Caco-2 (cell line): ENCODE data around the gene STK11IP. TPM values are rescaled to one million over a fixed set of nuclear protein-coding genes. Genes with fewer than 3 reads are reported as not detected.

Experiments used
- BruUV-seq: library from RNA; stranded (reverse); fragments of 400-500 nt; replicated peaks from 2 replicates; lab custom pipeline; 2021; lab: Mats Ljungman, UMichigan
- CTCF ChIA-PET: fragments of 300-600 bp; sonication (Branson Sonifier 250); formaldehyde crosslinking; loops from one replicate; lab custom pipeline; 2022; ENCODE audit warnings: antibody characterized with exemption; lab: Charles Lee
- POLR2A ChIA-PET: fragments of 300-600 bp; sonication (Branson Sonifier 250); formaldehyde crosslinking; loops from one replicate; lab custom pipeline; 2022; ENCODE audit warnings: antibody characterized with exemption; lab: Charles Lee
- DNase-seq, 2 experiments: peaks; one replicate each; pipeline versions ENCODE4 v3.0.0 to v3.0.0-alpha.2; 2020 to 2022
- H3K27me3 ChIP-seq: replicated peaks from 2 replicates; pipeline ENCODE4 v1.6.0; 2011; ENCODE audit warnings: low read length; ENCODE audit not compliant: control insufficient read depth, insufficient read depth
- H3K36me3 ChIP-seq: 2 replicates; pipeline ENCODE4 v1.5.1; 2011; ENCODE audit warnings: low read length; ENCODE audit not compliant: control insufficient read depth, insufficient read depth
- H3K4me1 ChIP-seq: fragments of 250-450 bp; sonication (Bioruptor Pico); 2 replicates; pipeline ENCODE4 v1.5.1; 2020; ENCODE audit warnings: mild to moderate bottlenecking
- H3K4me3 ChIP-seq: 2 replicates; pipeline ENCODE4 v1.5.1; 2011; ENCODE audit warnings: low read depth, mild to moderate bottlenecking, control low read depth, low read length
- H3K9me3 ChIP-seq: fragments of 250-450 bp; sonication (Bioruptor Pico); 2 replicates; pipeline ENCODE4 v1.5.1; 2020; ENCODE audit warnings: mild to moderate bottlenecking, moderate library complexity
- H3K27ac Mint-ChIP-seq: one replicate; pipeline ENCODE4 v1.8.0; 2022; ENCODE audit warnings: mixed read lengths; ENCODE audit not compliant: unreplicated experiment
- H3K27me3 Mint-ChIP-seq: one replicate; pipeline ENCODE4 v1.8.0; 2022; ENCODE audit warnings: mixed read lengths; ENCODE audit not compliant: insufficient read depth, unreplicated experiment
- H3K36me3 Mint-ChIP-seq: one replicate; pipeline ENCODE4 v1.8.0; 2022; ENCODE audit warnings: mild to moderate bottlenecking, mixed read lengths; ENCODE audit not compliant: insufficient read depth, unreplicated experiment
- H3K4me1 Mint-ChIP-seq: one replicate; pipeline ENCODE4 v1.8.0; 2022; ENCODE audit warnings: low read depth, mixed read lengths; ENCODE audit not compliant: unreplicated experiment
- H3K4me3 Mint-ChIP-seq: one replicate; pipeline ENCODE4 v1.8.0; 2022; ENCODE audit warnings: mild to moderate bottlenecking, moderate library complexity, mixed read lengths; ENCODE audit not compliant: unreplicated experiment
- H3K9me3 Mint-ChIP-seq: one replicate; pipeline ENCODE4 v1.8.0; 2022; ENCODE audit warnings: mixed read lengths; ENCODE audit not compliant: unreplicated experiment
- CTCF ChIP-seq, 2 experiments: fragments of 200-600 bp in 1 of 2; IDR thresholded peaks; 1 replicate in 1 of 2; 2 replicates in 1 of 2; pipeline versions ENCODE4 v1.5.1 to v1.8.0; 2011 to 2022; ENCODE audit warnings: antibody characterized with exemption in 1 of 2, control low read depth in 1 of 2, inconsistent platforms in 1 of 2, low read depth in 1 of 2, low read length in 1 of 2, mild to moderate bottlenecking in 1 of 2, moderate library complexity in 1 of 2; ENCODE audit not compliant: insufficient read depth in 1 of 2, severe bottlenecking in 1 of 2, unreplicated experiment in 1 of 2
- intact Hi-C: fragments of 100-400 bp; cut with micrococcal nuclease; formaldehyde crosslinking; loops from one replicate; pipeline ENCODE4 v1.10.0; 2022; ENCODE audit not compliant: unreplicated experiment
- total RNA-seq: library from RNA; stranded (reverse); gene quantifications from 2 replicates; pipeline ENCODE4 v1.2.3, GENCODE V29; 2022

STK11IP gene
- total RNA-seq, 1 experiment from 2014 or later: 21.7 TPM

DNA sequence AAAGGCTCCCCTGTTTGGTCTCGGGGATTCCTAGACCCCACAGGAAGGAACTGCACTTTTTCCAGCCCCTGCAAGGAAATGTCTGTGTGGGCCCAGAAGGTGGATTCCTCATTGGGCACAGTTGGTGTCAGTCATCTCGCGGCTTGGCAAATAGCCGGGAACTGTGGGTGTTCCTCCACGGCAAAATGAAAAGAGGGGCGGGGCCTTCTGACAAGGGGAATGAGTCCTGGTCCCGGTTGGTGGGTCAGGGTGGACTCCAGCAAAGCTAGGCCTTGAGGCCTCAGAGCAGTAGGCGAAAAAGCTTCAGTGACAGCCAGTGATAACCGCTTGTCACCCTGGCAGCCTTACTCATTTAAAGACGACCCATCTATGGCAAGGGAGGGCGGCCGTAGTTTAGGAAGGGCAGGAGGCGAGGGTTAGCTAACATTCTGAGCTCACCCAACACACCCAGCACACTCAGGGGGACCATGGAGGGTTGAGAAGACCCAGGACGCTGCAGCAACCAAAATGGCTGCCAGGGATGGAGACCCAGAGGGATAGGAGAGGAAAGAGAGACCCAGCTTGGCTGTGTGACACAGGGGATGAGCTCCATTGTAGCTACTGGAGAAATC is 46.2 kb downstream of the STK11IP start:
- H3K27me3 ChIP-seq: no peaks in the 10 kb centered on the region
- intact Hi-C loops: no loop called here
- Mint-ChIP-seq H3K4me3 (no peak overlapping the region), H3K36me3 (no peaks in the 10 kb centered on the region), H3K4me1 (peaks cover 19% of the 10 kb centered on the region), H3K27ac (peak overlapping the region; percentile 37), H3K9me3 (no peaks in the 10 kb centered on the region), H3K27me3 (no peaks in the 10 kb centered on the region)
- no peak for TF ChIP-seq CTCF (IDR thresholded peaks at IDR 0.05; ENCODE audit: insufficient read depth in 1 of 2, low read depth in 1 of 2, low read length in 1 of 2, severe bottlenecking in 1 of 2, unreplicated experiment in 1 of 2)
- no peaks in the 10 kb centered on the region for H3K36me3 ChIP-seq
- no peak for DNase-seq
- H3K9me3 ChIP-seq: no peaks in the 10 kb centered on the region
- POLR2A ChIA-PET: no interaction called here
- BruUV-seq: no TSS peak
- no peak overlapping the region for H3K4me3 ChIP-seq
- CTCF ChIA-PET: interaction anchor here (1.6 kb wide), 2 partner anchors 24 to 46 kb away, joined by 5 to 7 read pairs; no protein-coding TSS in a partner anchor
- peaks cover 35% of the 10 kb centered on the region for H3K4me1 ChIP-seq

GRCh38 chr2:219644801-219645480 is 47.3 kb downstream of the STK11IP start:
- no peaks in the 10 kb centered on the region for H3K36me3 Mint-ChIP-seq
- Histone ChIP-seq H3K9me3 (no peaks in the 10 kb centered on the region), H3K36me3 (no peaks in the 10 kb centered on the region), H3K4me3 (no peak overlapping the region), H3K27me3 (no peaks in the 10 kb centered on the region), H3K4me1 (peaks cover 35% of the 10 kb centered on the region)
- ChIA-PET POLR2A (no interaction called here), CTCF (no interaction called here)
- intact Hi-C loops: no loop called here
- no peak for DNase-seq
- H3K27ac Mint-ChIP-seq: no peak overlapping the region
- no peaks in the 10 kb centered on the region for H3K27me3 Mint-ChIP-seq
- H3K4me3 Mint-ChIP-seq: no peak overlapping the region
- no TSS peak for BruUV-seq
- H3K4me1 Mint-ChIP-seq: peaks cover 19% of the 10 kb centered on the region
- H3K9me3 Mint-ChIP-seq: no peaks in the 10 kb centered on the region
- no peak for TF ChIP-seq CTCF (IDR thresholded peaks at IDR 0.05; ENCODE audit: insufficient read depth in 1 of 2, low read depth in 1 of 2, low read length in 1 of 2, severe bottlenecking in 1 of 2, unreplicated experiment in 1 of 2)

GRCh38 chr2:219645631-219646527 is 48.2 kb downstream of the STK11IP start:
- no peaks in the 10 kb centered on the region for H3K9me3 ChIP-seq
- peaks cover 35% of the 10 kb centered on the region for H3K4me1 ChIP-seq
- Mint-ChIP-seq H3K4me3 (no peak overlapping the region), H3K36me3 (no peaks in the 10 kb centered on the region), H3K27me3 (no peaks in the 10 kb centered on the region), H3K4me1 (peaks cover 19% of the 10 kb centered on the region), H3K27ac (no peak overlapping the region), H3K9me3 (no peaks in the 10 kb centered on the region)
- intact Hi-C loops: no loop called here
- TF ChIP-seq CTCF (IDR thresholded peaks at IDR 0.05; ENCODE audit: insufficient read depth in 1 of 2, low read depth in 1 of 2, low read length in 1 of 2, severe bottlenecking in 1 of 2, unreplicated experiment in 1 of 2): no peak
- no peak overlapping the region for H3K4me3 ChIP-seq
- DNase-seq: no peak
- BruUV-seq: no TSS peak
- CTCF ChIA-PET: no interaction called here
- H3K27me3 ChIP-seq: no peaks in the 10 kb centered on the region
- no peaks in the 10 kb centered on the region for H3K36me3 ChIP-seq
- POLR2A ChIA-PET: no interaction called here
